Fibroblast of mammary gland (primary cell): ENCODE measurements around the gene EIF1.
"Not testable (repeated sequence)": the region's sequence is repeated elsewhere in the genome, so short reads cannot be mapped to it uniquely, and the experiment has no call there.

Source experiments
- DNase-seq: peaks from one replicate; pipeline ENCODE4 v3.0.0-alpha.2; 2010; ENCODE audit warnings: low read depth
- H3K4me3 ChIP-seq: 2 replicates; pipeline ENCODE4 v1.5.1; 2011; ENCODE audit warnings: low read depth, mild to moderate bottlenecking, low read length, moderate library complexity; ENCODE audit not compliant: control insufficient read depth
- CTCF ChIP-seq: conservative IDR thresholded peaks from 2 replicates; pipeline ENCODE4 v1.5.1; 2011; ENCODE audit warnings: low read depth, low read length, inconsistent platforms; ENCODE audit not compliant: control insufficient read depth, insufficient read depth

Gene EIF1

GRCh38 chr17:41688641-41689496, at the start of gene EIF1:
TSS of gene EIF1 (plus strand) at chr17:41688885. CDS start at chr17:41689039, 154 bp downstream.
- no peak for TF ChIP-seq CTCF
- peak within 1 kb of the TSS; percentile 98 for H3K4me3 ChIP-seq

GRCh38 chr17:41638941-41639340, 49.7 kb upstream of the EIF1 start:
- no peak for TF ChIP-seq CTCF
- DNase-seq, result no peak
- no peak overlapping the region for H3K4me3 ChIP-seq

More at GRCh38 chr17:41688641-41689496, at the start of gene EIF1:
- peak; percentile 99 for DNase-seq

GRCh38 chr17:41639492-41640473, 48.9 kb upstream of the EIF1 start:
- no peak overlapping the region for H3K4me3 ChIP-seq
- no peak for DNase-seq
- TF ChIP-seq CTCF, result no peak

- DNase-seq, H3K4me3 ChIP-seq: not testable (repeated sequence)
Observed at GRCh38 chr17:41640596-41640995, 48.1 kb upstream of the EIF1 start.

- TF ChIP-seq CTCF, result no peak
- no peak for DNase-seq
- H3K4me3 ChIP-seq, result no peak overlapping the region
Observed at GRCh38 chr17:41642252-41643156, 46.2 kb upstream of the EIF1 start.

- H3K4me3 ChIP-seq, result no peak overlapping the region
- TF ChIP-seq CTCF, result no peak
- no peak for DNase-seq
Observed at GRCh38 chr17:41647038-41647813, 41.5 kb upstream of the EIF1 start.
